ENCODE data around the gene NFIL3.
A peak's percentile ranks its signal among the peaks of the same experiment; 100 is the strongest.
"Not testable (repeated sequence)": the region's sequence is repeated elsewhere in the genome, so short reads cannot be mapped to it uniquely, and the experiment has no call there.

NFIL3 gene

GRCh38 chr9:91393826-91394225 lies 29.8 kb downstream of the NFIL3 start:
- DNase-seq, result no peak

DNA sequence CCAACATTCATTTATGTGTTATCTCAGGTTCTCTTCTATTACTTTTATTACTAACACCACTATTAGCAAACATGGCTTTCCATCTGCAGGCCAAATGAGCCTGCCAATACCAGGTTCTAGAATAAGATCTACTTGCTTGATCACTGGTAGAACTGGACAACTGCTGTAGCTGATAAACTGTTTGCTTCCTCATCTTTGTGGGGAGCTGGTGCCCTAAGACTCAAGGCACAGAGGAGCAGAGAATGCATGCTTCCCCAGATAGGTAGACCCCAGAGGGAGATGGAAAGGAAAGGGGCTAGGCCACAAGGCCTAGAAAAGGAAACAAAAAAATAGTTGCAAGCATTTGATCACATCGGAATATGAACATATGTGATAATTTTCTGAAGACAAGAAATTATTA lies 31.2 kb downstream of the NFIL3 start:
- DNase-seq, result no peak

GRCh38 chr9:91391818-91392217 lies 31.8 kb downstream of the NFIL3 start:
- DNase-seq, result no peak

- DNase-seq, result no peak
Measured at GRCh38 chr9:91391412-91391811, 32.2 kb downstream of the NFIL3 start.

DNA sequence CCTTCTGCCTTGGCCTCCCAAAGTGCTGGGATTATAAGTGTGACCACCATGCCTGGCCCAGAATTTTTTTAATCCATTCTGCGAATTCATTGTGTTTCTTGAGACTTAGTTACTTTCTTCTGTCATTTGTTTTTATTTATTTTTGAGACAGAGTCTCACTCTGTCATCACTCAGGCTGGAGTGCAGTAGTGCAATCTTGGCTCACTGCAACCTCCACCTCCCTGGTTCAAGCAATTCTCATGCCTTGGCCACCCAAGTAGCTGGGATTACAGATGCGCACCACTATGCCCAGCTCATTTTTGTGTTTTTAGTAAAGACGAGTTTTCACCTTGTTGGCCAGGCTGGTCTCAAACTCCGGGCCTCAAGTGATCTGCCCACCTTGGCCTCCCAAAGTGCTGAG lies 33.9 kb downstream of the NFIL3 start:
- DNase-seq, result not testable (repeated sequence)

GRCh38 chr9:91386765-91387164 lies 36.9 kb downstream of the NFIL3 start:
- no peak for DNase-seq

- no peak for DNase-seq
Measured at GRCh38 chr9:91384954-91385353, 38.7 kb downstream of the NFIL3 start.

DNA sequence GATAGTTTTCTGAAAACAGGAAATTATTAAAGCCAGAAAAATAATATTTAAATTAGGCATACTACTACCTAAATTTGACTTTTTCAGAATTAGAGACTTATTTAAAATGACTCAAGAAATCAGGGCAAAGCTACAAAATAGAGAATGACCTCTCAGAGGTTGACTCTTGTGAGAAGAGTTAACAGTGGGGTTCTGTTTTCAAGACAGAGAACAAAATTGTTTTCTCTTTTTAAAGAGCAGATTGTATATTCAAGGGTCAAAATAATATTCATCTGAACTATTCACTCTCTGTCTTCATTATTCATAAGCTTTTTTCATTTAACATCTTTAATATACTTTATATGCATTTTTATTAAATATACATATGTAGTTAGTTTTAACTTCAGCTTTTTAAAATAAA lies 40.1 kb downstream of the NFIL3 start:
- no peak for DNase-seq

DNA sequence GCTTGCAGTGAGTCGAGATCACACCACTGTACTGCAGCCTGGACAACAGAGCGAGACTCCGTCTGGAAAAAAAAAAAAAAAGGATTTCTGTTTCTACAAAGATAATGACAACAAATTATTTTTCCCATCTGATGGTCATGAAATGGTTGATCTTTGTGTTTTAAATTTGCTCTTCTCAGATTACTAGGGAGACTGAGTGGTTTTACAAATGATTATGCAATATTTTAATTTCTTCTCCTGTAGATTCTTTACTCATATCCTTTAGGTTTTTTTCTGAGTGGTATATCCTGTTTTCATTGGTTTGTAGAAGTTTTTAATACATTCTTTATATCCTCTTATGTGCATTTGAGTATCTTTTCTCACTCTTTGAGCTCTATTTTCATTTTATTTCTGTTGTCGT lies 41.3 kb downstream of the NFIL3 start:
- no peak for DNase-seq

- DNase-seq, result no peak
Measured at GRCh38 chr9:91379426-91379825, 44.2 kb downstream of the NFIL3 start.

- DNase-seq, result no peak
Measured at GRCh38 chr9:91378695-91379127, 44.9 kb downstream of the NFIL3 start.

GRCh38 chr9:91378054-91378453 lies 45.6 kb downstream of the NFIL3 start:
- DNase-seq, result not testable (repeated sequence)

GRCh38 chr9:91376239-91376638 lies 47.4 kb downstream of the NFIL3 start:
- DNase-seq, result no peak

DNA sequence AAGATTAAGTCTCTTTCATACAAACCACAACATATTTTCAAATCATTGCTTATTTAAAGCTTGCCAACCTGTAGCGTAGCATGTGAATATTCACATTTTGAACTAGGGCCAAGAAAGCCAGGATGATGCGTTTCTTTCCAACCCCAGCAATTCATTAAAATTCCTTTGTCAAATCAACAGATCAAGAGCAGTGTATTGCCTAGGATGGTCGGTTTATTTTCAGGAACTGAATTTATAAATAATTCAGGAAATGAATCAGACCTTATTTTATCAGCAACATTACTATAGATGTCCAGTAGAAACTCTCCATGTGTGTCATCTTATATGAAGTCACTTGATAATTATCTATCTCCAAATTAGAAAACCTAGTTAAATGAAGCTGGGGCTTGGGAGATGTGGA lies 48.7 kb downstream of the NFIL3 start:
- no peak for DNase-seq

GRCh38 chr9:91371894-91372293 lies 51.7 kb downstream of the NFIL3 start:
- no peak for DNase-seq

GRCh38 chr9:91370006-91370405 lies 53.6 kb downstream of the NFIL3 start:
- not testable (repeated sequence) for DNase-seq

DNA sequence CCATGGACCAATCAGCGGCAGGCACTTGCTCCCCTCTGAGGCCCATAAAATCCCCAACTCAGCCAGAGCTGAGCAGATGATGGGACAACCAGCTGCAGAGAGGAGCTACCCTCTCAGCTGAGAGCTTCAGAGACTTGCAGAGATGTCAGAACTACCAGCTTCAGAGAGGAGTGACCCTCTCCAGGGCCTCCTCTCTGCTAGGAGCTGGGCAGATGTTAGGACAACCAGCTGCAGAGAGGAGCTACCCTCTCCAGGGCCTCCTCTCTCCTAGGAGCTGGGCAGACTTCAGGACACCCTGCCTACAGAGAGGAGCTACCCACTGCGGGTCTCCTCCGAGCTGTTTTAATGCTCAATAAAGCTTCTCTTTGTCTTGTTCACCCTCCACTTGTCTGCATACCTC lies 58.9 kb downstream of the NFIL3 start:
- DNase-seq, result no peak

GRCh38 chr9:91364005-91364404 lies 59.6 kb downstream of the NFIL3 start:
- DNase-seq, result no peak

DNA sequence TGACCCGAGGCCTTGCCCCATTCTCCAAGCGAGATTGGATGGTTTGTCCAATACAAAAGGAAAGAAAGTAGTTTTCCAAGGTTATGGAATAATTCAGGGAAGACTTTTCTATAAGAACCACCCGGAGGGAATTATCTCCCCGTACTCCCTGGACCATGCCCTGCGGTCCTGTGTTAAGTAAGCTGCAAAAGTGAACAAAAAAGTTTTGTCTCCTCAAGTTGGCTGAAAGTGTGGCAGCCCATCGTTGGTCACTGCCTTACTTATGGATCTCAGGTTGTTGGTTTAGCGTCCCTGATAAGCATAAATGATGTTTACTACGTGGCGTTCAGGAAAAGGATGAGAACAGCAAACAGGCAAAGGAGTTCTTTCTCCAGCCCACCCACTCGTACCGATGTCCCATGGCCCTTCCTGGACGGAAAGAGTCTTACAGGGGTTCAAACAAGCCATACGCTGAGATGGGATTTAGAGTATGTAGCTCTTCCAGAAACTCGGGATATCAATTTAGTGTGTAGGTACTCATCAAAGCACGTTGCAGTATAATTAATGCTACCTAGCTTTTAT lies 61.5 kb downstream of the NFIL3 start:
- no peak for DNase-seq

DNA sequence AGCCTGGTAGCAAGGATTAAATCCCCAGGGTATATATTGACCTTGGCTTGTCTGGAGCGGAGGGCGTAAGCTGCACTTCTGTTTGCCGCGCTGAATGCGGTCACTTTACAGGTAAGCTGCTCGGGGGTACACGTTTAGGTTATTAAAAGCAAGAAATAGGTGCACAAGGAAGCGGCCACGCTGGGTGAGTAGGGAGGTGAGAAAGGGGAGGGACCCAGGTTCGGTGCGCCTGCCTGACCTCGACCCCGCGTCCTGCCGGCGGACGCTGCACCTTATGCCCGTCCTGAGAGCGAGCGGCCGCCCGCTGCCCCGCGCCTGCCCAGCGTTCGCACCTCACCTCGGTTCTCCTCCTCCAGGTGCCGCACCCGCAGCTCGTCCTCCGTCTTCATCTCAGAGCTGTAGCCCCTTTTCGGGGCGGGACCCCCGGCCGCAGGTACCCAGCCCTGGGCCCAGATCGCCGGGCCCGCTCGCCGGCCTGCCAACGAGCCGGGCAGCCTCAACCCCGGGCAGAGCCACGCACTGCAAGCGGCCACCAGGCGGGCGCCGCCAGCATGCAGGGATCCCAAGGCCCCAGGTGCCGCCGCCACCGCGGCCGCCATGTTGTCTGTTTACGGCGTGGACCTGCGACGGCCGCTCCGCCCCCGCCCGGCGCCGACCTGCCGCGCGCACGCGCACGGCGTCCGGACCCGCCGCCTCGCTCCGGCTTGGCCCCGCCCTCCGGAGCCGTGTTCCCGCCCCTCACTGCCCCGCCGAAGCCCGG lies 62.2 kb downstream of the NFIL3 start, which contains the start of gene AUH:
Gene AUH, minus strand, starts transcription at position 628 of the 760 bp plus-strand sequence. Its CDS starts 29 bp downstream, at position 599.
- DNase-seq, result peak; percentile 30 to 55

DNA sequence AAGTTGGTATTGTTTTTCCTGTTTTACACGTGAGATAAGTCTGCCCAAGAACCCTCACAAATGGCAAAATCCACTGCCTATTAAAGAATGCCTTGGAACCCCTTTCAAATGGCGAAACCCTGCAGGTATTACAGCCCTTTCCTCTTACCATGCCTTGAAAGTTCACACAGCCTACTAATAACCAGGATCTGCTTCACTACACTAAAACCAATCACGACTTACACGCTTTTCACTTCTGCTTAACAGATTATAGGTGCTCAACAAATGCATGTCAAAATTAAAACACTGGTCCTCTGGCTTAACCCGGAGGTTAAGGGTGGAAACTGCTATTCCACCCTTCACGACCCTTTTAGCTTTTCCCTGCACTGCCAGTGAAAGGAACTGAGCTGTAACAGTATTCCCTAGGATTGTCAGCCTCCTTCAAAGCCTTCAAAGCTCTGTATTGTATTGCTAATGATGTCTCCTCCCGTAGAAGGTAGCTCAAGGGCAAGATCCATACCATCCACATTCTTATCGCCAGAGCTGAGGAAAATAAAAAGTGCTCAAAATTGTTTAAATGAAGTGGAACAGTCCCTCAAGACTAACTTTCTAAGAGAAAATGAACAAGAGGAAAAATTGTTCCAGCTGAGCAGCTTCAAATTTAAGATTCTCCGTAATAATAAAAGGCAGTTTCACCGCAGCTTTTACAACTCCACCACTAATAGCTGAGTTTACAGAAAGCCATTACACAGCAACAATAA lies 62.9 kb downstream of the NFIL3 start:
- peak in 1 of 2 experiments; percentile 1 for DNase-seq

- no peak for DNase-seq
Measured at GRCh38 chr9:91359734-91360470, 63.7 kb downstream of the NFIL3 start.

DNA sequence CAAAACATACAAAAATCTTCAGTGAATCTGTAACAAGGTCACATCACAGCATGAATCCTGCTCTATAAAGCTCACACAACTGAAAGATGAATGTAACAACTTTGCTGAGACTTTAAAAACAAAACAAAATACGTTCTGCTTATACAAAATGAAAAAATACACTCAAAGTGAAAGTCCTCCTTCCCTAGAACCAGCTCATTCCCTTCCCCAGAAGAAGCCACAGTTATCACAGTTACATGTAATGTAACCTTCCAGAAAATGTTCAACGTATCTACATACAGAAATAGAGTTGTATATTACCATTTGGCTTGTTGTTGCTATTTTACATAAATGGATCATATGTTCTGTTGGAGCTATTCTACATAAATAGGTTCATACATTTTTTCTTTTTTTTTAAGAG lies 64.5 kb downstream of the NFIL3 start:
- no peak for DNase-seq
